SK-N-SH (cell line): ENCODE measurements around the gene EIF2B4.

Source experiments
- EP300 ChIP-seq, 2 experiments: IDR thresholded peaks; 2 replicates each; pipeline versions ENCODE4 v1.4.0 to v1.6.1; 2012; ENCODE audit warnings: borderline replicate concordance in 1 of 2, low read depth in 1 of 2, low read length in 1 of 2
- EZH2phosphoT487 ChIP-seq: fragments of 200-600 bp; sonication (generic); IDR thresholded peaks from 2 replicates; pipeline ENCODE4 v1.6.1; 2017; ENCODE audit warnings: low read depth, mixed run types, mild to moderate bottlenecking, antibody characterized with exemption, moderate library complexity, borderline replicate concordance
- GABPA ChIP-seq: IDR thresholded peaks from 2 replicates; pipeline ENCODE4 v1.4.0; 2012; ENCODE audit warnings: low read depth, mild to moderate bottlenecking
- JUND ChIP-seq: IDR thresholded peaks from 2 replicates; pipeline ENCODE4 v1.4.0; 2012
- POLR2AphosphoS5 ChIP-seq: IDR thresholded peaks from 2 replicates; pipeline ENCODE4 v1.6.1; 2012; ENCODE audit warnings: low read depth, low read length
- TCF12 ChIP-seq: IDR thresholded peaks from 2 replicates; pipeline ENCODE4 v1.4.0; 2012
- USF1 ChIP-seq: IDR thresholded peaks from 2 replicates; pipeline ENCODE4 v1.4.0; 2012; ENCODE audit warnings: low read depth, borderline replicate concordance
- USF2 ChIP-seq: fragments of 150-350 bp; IDR thresholded peaks from 2 replicates; pipeline ENCODE4 v1.6.1; 2017; ENCODE audit warnings: antibody characterized with exemption, low read length, low read depth, borderline replicate concordance
- TF ChIP-seq, protein P1 (sequence below): fragments of 200-600 bp; sonication (generic); IDR thresholded peaks from 2 replicates; pipeline ENCODE4 v1.6.1; 2017; ENCODE audit warnings: antibody characterized with exemption, mild to moderate bottlenecking, moderate library complexity
- TF ChIP-seq, protein P2 (sequence below): IDR thresholded peaks from 2 replicates; pipeline ENCODE4 v1.4.0; 2012; ENCODE audit warnings: low read depth
- TF ChIP-seq, protein P3 (sequence below): IDR thresholded peaks from 2 replicates; pipeline ENCODE4 v1.4.0; 2012; ENCODE audit warnings: low read depth, borderline replicate concordance

- TF ChIP-seq, protein P1, sequence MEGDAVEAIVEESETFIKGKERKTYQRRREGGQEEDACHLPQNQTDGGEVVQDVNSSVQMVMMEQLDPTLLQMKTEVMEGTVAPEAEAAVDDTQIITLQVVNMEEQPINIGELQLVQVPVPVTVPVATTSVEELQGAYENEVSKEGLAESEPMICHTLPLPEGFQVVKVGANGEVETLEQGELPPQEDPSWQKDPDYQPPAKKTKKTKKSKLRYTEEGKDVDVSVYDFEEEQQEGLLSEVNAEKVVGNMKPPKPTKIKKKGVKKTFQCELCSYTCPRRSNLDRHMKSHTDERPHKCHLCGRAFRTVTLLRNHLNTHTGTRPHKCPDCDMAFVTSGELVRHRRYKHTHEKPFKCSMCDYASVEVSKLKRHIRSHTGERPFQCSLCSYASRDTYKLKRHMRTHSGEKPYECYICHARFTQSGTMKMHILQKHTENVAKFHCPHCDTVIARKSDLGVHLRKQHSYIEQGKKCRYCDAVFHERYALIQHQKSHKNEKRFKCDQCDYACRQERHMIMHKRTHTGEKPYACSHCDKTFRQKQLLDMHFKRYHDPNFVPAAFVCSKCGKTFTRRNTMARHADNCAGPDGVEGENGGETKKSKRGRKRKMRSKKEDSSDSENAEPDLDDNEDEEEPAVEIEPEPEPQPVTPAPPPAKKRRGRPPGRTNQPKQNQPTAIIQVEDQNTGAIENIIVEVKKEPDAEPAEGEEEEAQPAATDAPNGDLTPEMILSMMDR = no peak
- TF ChIP-seq EP300 (IDR thresholded peaks at IDR 0.05; ENCODE audit: borderline replicate concordance in 1 of 2, low read depth in 1 of 2, low read length in 1 of 2) (no peak), POLR2AphosphoS5 (no peak), GABPA (no peak), USF2 (no peak), TCF12 (no peak), JUND (no peak), USF1 (no peak), EZH2phosphoT487 (no peak)
- TF ChIP-seq, protein P2, sequence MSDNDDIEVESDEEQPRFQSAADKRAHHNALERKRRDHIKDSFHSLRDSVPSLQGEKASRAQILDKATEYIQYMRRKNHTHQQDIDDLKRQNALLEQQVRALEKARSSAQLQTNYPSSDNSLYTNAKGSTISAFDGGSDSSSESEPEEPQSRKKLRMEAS = no peak
- TF ChIP-seq, protein P3, sequence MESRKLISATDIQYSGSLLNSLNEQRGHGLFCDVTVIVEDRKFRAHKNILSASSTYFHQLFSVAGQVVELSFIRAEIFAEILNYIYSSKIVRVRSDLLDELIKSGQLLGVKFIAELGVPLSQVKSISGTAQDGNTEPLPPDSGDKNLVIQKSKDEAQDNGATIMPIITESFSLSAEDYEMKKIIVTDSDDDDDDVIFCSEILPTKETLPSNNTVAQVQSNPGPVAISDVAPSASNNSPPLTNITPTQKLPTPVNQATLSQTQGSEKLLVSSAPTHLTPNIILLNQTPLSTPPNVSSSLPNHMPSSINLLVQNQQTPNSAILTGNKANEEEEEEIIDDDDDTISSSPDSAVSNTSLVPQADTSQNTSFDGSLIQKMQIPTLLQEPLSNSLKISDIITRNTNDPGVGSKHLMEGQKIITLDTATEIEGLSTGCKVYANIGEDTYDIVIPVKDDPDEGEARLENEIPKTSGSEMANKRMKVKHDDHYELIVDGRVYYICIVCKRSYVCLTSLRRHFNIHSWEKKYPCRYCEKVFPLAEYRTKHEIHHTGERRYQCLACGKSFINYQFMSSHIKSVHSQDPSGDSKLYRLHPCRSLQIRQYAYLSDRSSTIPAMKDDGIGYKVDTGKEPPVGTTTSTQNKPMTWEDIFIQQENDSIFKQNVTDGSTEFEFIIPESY = no peak
These were observed 30.4 kb upstream of the EIF2B4 start for GRCh38 chr2:27400348-27401135.
